Activated CD8-positive, alpha-beta memory T cell treated with anti-CD3 and anti-CD28 coated beads, Interleukin-2, amount 50 U/mL, for 48 hours (primary cell): Measurements from ENCODE around the gene GNAT3.

ENCODE experiments used
- DNase-seq: peaks from one replicate; pipeline ENCODE4 v3.0.0-alpha.2; 2020

GNAT3 gene

DNA sequence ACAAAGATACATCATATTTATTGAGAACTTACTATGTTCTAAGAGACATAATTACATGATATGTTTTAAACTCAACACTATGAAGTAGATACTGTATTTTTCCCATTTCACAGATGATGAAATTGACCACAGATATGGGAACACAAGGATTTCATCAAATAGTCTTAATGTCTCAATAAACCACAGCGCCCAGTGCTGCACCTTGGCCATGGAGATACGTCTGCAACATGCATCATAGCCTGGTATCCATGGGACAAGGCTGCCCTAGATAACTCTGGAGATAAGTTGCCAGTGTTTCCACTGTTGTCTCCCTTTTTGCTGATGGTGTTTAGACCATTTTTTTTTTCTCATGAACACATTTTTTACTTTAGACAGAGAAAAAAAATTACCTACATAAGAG is 97.5 kb downstream of the GNAT3 start:
- DNase-seq, result no peak

DNA sequence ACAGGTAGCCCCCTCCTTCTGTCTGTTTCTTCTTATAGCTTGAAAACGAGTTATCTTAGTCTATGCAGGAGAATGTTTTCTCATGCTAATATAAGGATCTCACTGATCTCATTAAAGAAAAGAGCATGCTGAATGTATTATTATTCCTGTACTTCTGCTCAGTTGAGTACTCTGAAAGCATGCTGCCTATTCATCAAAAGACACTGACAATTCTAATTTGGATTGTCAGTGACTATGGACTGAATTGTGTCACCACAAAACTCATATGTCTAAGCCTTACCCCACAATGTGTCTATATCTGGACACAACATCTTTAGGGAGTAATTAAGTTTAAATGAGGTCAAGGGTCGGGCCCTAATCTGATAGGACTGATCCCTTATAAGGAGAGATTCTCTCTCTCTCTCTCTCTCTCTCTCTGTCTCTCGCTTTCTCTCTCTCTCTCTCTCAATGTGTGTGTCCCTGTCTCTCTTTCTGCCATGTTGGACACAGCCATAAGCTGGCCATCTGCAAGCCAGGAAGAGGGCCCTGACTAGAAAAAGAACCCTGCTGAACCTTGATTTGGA is 98.4 kb downstream of the GNAT3 start:
- no peak for DNase-seq

DNA sequence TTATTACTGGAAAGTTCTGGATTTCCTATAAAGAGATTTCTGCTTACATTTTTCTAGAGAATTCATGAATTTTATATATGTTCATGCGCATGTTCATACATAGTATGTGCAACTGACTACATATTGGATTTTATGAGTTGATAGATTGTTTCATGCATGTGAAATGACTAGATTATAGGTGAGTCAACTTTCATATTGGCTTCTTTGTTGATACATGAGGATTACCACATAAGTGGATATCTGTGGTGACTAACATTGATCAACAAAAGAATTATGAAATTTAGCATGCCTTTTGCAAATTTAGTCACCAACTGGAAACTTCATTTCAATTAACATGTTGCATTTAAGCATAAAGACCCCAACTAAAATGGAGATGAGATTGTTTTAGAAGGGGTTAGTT is 99.0 kb downstream of the GNAT3 start:
- no peak for DNase-seq

DNA sequence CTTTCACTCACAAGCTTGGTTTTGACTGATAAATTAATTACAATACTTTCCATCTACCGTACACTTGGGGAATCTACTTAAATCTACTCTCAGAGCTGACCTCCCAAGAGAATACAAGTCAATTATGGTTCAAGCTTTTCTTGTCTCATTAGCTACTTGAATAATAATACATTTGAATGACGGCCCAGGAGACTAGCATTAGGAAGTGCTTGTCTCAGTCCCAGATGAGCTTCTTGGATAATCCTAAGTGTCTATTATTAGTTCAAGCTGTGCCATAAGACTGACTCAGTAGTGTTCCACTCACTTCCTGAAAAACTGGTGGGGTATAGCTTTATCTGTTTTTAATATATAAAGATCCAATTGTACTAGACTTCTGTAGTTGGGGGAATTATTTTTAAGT is 100.2 kb downstream of the GNAT3 start:
- DNase-seq, result no peak

DNA sequence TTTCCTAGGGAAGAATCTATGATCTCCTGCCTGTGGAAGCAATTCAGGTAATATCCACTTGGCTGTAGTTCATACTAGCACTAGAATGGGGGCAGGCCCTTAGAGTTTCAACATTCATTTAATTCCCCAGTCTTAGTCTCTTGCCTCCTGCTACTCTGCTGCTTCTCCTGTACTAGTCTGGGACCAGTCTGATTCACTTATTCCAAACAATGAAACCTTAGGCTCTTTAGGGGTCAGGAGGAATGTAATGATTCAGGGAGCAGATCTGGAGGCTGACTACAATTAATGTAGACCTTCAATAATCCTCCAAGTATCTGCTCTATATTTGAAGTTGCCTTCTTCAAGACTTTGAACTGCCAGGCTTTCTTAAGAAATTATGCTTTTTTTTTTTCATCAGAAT is 101.8 kb downstream of the GNAT3 start:
- no peak for DNase-seq
